WERI-Rb-1 (cell line): ENCODE measurements around the gene GPRC5A.

Experiments
- DNase-seq: peaks from one replicate; pipeline ENCODE4 v3.0.0-alpha.2; 2020
- H3K27ac ChIP-seq: fragments of 250-450 bp; sonication (Bioruptor Pico); 2 replicates; pipeline ENCODE4 v1.5.1; 2020; ENCODE audit warnings: mild to moderate bottlenecking, moderate library complexity
- H3K27me3 ChIP-seq: fragments of 250-450 bp; sonication (Bioruptor Pico); 2 replicates; pipeline ENCODE4 v1.5.1; 2021; ENCODE audit warnings: mild to moderate bottlenecking, low read depth, moderate library complexity; ENCODE audit not compliant: insufficient read depth, severe bottlenecking
- H3K36me3 ChIP-seq: fragments of 250-450 bp; sonication (Bioruptor Pico); 2 replicates; pipeline ENCODE4 v1.5.1; 2020; ENCODE audit warnings: mild to moderate bottlenecking, moderate library complexity
- H3K4me3 ChIP-seq: 2 replicates; pipeline ENCODE4 v1.5.1; 2011; ENCODE audit warnings: low read depth, mild to moderate bottlenecking, control low read depth, low read length
- H3K9me3 ChIP-seq: fragments of 250-450 bp; sonication (Bioruptor Pico); 2 replicates; pipeline ENCODE4 v1.5.1; 2021; ENCODE audit warnings: mild to moderate bottlenecking, moderate library complexity; ENCODE audit not compliant: severe bottlenecking
- CTCF ChIP-seq: IDR thresholded peaks from 2 replicates; pipeline ENCODE4 v1.5.1; 2011; ENCODE audit warnings: low read depth, mild to moderate bottlenecking, control low read depth, inconsistent platforms, low read length

GPRC5A gene

GRCh38 chr12:12941450-12942350 lies 50.3 kb downstream of the GPRC5A start:
- DNase-seq: no peak
- no peak overlapping the region for H3K4me3 ChIP-seq
- H3K36me3 ChIP-seq: no peaks in the 10 kb centered on the region
- no peak for TF ChIP-seq CTCF
- H3K9me3 ChIP-seq: no peaks in the 10 kb centered on the region
- no peak overlapping the region for H3K27ac ChIP-seq
- no peaks in the 10 kb centered on the region for H3K27me3 ChIP-seq

GRCh38 chr12:12943586-12944260 lies 52.4 kb downstream of the GPRC5A start:
- DNase-seq: no peak
- no peak overlapping the region for H3K4me3 ChIP-seq
- H3K9me3 ChIP-seq: no peaks in the 10 kb centered on the region
- no peaks in the 10 kb centered on the region for H3K36me3 ChIP-seq
- no peaks in the 10 kb centered on the region for H3K27me3 ChIP-seq
- no peak for TF ChIP-seq CTCF
- H3K27ac ChIP-seq: no peak overlapping the region

GRCh38 chr12:12945591-12945990 lies 54.2 kb downstream of the GPRC5A start:
- no peak overlapping the region for H3K4me3 ChIP-seq
- no peak for DNase-seq
- H3K36me3 ChIP-seq: no peaks in the 10 kb centered on the region
- no peak overlapping the region for H3K27ac ChIP-seq
- TF ChIP-seq CTCF: no peak
- no peaks in the 10 kb centered on the region for H3K9me3 ChIP-seq
- H3K27me3 ChIP-seq: no peaks in the 10 kb centered on the region

GRCh38 chr12:12946686-12947355 lies 55.5 kb downstream of the GPRC5A start:
- Histone ChIP-seq H3K36me3 (no peaks in the 10 kb centered on the region), H3K4me3 (no peak overlapping the region), H3K27ac (no peak overlapping the region), H3K27me3 (no peaks in the 10 kb centered on the region), H3K9me3 (no peaks in the 10 kb centered on the region)
- no peak for TF ChIP-seq CTCF
- no peak for DNase-seq

GRCh38 chr12:12947902-12948301 lies 56.5 kb downstream of the GPRC5A start:
- Histone ChIP-seq H3K36me3 (no peaks in the 10 kb centered on the region), H3K4me3 (no peak overlapping the region), H3K27me3 (no peaks in the 10 kb centered on the region), H3K9me3 (no peaks in the 10 kb centered on the region), H3K27ac (no peak overlapping the region)
- no peak for DNase-seq
- TF ChIP-seq CTCF: no peak
